Fibroblast of skin of scalp (primary cell): ENCODE measurements around the gene MYBBP1A.

ENCODE experiments used
- DNase-seq: peaks from one replicate; pipeline ENCODE4 v3.0.0-alpha.2; 2013

Gene MYBBP1A

GRCh38 chr17:4572131-4572530 is 16.9 kb upstream of the MYBBP1A start:
- DNase-seq, result no peak

DNA sequence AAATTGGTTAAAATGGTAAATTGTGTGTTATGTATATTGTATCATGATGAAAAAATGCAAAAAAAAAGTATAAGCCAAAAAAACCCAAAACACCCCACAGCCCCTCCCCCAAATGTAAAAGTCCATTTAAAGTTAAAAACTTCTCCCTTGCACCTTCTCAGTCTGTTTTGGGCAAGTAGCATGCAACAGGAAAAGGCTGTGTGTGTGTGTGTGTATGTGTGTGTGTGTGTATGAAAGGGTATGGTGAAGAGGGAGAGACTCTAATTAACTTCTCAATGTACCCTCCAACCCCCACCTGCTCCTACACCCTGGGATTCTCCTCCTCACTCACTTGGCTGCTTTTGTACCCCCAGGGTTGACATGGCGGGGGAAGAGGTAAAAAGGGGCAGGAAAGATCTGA is 14.4 kb upstream of the MYBBP1A start:
- no peak for DNase-seq

GRCh38 chr17:4566785-4567184 is 11.6 kb upstream of the MYBBP1A start:
- DNase-seq, result peak; percentile 49

GRCh38 chr17:4565209-4566141 is 10.3 kb upstream of the MYBBP1A start:
- DNase-seq, result peak; percentile 73

GRCh38 chr17:4562015-4562969 is 7.1 kb upstream of the MYBBP1A start:
- no peak for DNase-seq

- no peak for DNase-seq
Observed at GRCh38 chr17:4560837-4561256, 5.7 kb upstream of the MYBBP1A start.

DNA sequence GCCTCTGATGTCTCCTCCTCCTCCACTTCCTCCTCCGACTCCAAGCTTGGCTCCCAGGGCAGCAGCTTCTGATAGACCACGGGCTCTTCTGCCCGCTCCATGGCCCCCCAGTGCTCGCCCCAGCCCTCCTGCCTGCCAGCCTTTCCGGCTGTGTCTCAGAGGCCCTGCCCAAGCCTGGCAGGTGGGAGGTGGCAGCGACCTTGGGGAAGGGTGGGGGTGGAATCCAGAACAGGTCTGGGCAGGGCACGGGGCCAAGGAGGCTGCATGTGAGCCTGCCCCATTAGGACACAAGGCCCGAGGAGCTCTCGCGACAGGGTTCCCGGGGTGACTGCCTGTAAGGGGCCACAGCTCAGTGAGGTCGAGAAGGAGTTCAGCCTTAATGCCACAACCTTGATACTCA is 5.2 kb upstream of the MYBBP1A start, which contains the start of gene GGT6:
TSS of gene GGT6 (minus strand) at position 157 of the 400 bp plus-strand sequence. CDS start at position 101, 56 bp downstream.
- no peak for DNase-seq

DNA sequence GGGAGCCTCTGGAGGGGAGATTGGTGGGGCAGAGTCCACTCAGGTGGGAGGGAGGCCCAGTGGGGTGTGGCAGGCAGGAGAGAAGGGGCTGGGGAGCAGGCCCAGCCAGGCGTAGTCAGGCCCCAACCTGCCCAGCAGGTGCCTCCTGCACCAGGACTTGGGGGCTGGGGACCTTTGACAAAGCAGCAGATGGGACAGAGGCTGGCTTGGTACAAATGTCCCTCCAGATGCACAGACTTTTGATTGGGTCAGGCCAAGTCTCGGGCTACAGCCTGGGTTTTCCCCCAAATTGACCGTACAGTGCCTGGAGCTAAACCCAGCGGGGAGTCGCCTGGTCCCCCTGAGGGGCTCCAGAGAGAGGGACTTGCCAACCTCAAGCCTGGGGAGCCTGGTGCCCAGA is 4.8 kb upstream of the MYBBP1A start:
- DNase-seq, result no peak

DNA sequence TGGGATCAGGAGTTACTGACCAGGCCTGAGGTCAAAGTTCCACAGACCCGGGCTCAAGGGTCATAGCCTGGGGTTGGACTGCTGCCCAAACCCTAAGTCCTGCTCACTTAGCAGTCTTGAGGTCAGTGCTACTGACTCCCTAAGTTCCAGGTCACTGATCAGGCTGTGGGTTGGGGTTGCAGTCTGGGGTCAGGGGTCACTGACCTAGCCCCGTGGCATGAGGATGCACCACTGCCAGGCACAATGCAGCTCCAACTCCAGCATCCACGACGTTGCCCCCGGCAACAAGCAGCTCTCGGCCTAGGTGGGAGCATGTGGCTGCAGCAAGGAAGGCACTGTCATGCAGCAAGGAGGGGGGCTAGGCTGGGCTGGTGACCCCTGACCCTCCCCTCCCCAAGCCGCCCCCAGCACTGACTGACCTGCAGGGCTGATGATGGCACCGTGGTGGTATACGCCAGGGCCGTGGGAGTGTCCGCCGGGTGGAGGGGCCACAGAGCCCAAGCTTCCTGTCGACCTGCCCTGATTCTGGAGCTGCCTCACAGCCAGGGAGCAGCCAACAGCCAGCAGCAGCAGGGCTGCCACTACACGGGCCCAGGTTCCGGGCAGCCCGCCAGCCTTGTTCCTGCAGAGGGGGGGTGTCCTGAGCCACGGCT is 4.1 kb upstream of the MYBBP1A start:
- no peak for DNase-seq

DNA sequence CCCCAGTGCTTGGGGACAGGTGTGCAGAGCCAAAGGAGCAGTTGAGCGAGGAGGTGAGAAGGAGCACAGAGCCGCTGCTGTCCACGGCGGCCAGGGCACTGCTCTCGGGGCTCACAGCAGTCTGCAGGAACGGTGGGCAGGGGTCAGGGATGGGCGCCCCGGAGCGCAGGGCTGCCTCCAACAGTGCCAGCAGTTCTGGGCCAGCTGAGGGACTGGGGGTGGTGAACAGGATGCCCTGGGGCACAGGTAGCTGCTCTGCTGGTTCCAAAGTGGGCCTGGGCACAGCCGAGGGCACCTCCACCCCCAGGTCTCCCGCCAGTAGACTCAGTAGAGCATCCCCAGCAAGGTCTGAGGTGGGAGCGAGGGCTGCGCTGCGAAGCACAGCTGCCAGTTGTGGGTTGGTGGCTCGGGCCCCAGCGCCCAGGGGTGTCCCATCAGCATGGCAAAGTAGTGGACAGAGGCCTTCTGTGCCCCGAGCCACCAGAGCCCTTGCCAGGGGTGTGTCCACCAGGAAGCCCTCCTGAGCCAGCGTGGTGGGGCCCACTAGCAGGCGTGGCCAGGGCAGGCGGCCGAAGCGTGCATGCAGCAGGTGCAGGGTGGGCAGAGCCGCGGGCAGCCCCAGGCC is 3.3 kb upstream of the MYBBP1A start:
- DNase-seq, result no peak

DNA sequence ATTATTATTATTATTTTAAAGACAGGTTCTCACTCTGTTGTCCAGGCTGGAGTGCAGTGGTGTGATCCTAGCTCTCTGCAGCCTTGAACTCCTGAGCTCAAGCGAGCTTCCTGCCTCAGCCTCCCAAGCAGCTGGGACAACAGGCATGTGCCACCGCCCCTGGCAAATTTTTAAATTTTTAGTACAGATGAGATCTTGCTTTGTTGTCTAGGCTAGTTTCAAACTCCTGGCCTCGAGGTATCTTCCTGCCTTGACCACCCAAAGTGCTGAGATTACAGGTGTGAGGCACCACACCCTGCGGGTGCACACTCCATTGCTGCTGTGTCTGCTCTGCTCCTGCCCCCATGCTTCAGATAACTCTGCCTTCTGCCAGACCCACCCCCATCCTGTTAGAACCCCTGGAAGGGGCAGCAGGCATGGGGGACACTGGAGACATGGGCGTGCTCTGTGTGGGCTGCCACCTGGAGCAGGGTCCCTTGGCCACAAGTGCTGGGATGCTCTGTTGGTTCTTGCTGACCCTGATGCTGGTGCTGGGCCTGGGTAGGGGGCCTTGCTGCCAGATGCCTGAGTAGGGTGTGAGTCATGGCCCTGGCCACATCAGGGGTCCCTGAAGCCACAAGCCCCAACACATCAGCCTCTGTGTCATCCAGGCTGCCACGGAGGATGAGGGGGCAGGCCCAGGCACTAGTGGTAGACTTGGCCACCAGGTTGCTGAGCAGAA is 2.6 kb upstream of the MYBBP1A start:
- no peak for DNase-seq

DNA sequence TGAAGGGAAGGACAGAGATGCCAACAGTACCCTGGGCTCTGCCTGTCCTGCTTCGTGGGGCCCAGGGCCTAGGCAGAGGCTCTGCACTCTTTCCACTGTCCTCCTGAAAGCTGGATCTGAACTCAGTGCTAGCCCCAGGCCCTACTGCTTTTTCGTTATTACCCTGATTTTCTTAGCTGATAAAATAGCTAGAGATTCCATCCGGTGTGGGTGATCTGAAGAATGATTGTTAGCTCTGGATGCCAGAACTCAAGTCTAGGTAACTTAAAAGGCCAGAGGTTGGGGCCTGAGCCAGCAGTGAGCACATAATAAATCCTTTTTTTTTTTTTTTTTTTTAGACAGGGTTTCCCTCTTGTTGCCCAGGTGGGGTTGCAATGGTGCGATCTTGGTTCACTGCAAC is 1.8 kb upstream of the MYBBP1A start:
- no peak for DNase-seq

DNA sequence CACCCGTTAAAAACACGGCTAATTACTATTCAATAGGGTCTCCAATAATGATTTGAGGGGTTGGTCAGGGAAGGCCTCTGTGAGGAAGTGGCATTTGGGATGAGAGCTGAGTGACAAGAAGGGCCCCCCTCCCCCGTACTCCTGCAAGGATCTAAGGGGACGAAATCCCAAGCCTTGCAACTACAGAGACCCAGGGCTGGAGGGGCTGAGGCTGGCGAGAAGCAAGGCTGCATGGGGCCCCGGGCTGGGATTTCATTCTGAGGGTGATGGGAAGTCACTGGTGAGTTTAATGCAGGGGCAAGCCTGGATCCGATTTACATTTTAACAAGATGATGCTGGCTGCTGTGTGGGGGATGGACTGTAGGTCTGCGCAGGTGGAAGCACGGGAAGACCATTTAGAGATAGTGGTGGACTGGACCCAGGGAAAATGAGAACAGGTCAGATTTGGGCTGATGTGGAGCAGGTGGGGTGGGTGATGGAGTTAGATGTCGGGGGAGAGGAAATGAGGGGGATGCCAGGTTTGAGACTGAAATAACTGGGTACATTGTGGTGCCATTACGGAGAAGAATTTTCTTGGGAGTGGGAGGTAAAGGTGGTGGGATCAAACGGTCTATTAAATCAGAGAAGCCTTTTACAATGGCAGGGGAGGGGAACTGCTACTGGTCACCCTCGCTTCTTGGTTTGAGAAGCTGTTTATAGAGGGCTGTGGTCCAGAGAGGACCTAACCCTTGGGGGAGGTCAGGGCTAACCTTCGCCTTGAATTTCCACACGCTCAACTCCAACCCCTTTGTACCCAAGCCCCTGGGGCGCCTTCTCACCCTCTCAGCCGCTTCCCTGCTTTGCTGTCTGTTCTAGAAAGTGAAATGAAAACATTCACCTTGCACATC is 932 bp upstream of the MYBBP1A start:
- no peak for DNase-seq

GRCh38 chr17:4554441-4554996 is 665 bp downstream of the MYBBP1A start:
- no peak for DNase-seq

DNA sequence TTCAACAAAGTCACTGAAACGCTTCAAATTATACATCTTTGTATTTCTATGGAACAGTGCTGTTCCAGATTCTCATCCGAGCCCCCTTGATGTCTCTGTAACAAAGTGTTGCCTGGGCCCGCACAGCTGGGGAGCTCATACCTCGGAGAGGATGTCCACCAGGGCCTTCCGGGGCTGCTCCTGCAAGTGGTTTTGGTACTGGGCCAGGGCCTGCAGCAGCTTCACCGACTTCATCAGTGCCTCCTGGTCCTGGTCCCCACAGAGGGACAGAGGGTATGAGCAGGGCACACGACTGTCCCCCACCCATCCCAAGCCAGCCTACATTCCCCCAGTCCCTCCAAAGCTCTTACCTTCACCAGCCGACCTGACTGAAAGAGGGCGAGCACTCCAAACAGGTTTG is 1.5 kb downstream of the MYBBP1A start:
- no peak for DNase-seq

DNA sequence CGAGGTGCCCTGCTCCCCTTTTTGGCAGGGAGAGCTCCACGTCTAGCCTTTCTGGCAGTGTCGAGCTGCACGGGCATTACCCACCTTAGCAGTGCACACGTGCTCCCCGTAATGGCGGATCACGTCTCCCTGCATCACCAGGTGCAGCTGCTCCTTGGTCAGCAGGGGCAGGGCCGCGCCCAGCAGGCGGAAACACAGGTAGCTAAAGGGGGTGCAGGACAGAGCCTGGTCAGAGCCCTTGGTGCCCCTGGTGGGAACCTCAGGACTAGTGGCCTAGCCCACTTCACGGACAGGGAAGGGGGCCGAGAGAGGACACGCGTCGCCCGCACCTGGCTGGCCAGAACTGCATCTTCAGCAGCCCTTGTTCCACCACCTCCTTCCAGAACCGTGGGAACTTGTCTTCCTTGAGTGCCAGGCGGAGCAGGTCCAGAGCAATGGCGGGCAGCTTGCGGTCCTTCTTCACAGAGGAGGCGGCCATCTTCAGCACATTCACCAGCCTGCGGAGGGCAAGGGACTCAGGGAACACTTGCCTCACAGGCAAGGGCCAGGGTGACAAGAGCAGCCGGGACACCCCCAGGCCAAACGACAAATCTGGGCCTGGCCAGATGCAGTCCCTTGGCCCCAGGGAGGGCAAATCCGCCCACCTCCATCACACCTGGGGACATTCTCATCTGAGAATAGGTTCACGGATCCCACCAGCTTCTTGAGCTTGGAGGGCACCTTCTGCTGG is 3.2 kb downstream of the MYBBP1A start:
- DNase-seq, result no peak

DNA sequence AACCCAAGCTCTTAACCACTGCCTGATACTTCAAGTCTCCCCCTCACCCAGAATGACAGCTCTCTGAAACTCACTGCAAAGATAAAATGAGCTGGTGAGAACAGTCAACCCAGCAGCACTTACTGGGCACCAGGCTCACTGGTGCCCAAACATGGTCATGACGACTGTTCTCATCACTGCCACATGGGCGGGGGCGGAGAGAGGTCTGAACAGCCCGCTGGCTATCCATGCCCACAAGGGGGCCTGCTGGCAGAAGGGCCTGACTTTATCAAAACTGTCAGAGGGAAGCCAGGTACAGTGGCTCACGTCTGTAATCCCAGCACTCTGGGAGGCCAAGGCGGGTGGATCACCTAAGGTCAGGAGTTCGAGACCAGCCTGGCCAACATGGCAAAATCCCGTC is 4.0 kb downstream of the MYBBP1A start:
- no peak for DNase-seq

DNA sequence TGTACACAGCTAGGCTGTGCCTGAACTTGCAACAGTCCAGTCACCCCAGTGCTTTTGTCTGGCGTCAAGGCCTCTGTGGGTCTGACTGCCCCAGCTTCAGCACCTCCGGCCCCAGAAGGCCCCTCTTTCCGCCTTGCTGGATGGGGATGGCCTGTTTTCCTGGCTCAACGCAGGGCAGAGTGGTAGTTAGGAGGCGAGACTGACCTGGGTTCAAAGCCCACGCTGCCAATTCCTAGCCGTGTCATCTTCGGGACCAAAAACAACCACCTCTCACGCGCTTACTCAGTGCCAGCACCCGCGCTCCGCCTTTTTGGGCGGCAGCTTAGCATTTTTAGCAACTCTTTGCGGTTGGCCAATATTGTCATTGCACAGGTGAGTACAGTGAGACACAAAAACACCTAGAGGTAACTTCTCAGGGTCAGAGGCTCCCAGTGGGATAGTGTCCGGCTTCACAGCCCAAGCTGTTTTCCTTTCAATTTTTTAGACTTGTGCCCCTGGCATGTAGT is 4.6 kb downstream of the MYBBP1A start:
- no peak for DNase-seq
